HG03064 (cell line): ENCODE results near the gene MPV17.
"Not testable (repeated sequence)": the region's sequence is repeated elsewhere in the genome, so short reads cannot be mapped to it uniquely, and the experiment has no call there.

Experiments
- ATAC-seq: cut with Tn5 transposase; IDR thresholded peaks from one replicate; pipeline ENCODE4 v1.9.1; 2021; ENCODE audit warnings: low read depth; ENCODE audit not compliant: unreplicated experiment

The MPV17 gene

GRCh38 chr2:27323596-27324285 lies 844 bp upstream of the MPV17 start:
- ATAC-seq = no peak

GRCh38 chr2:27322301-27322765 lies 564 bp downstream of the MPV17 start:
- ATAC-seq = no peak

- ATAC-seq = no peak
These were observed 1.8 kb downstream of the MPV17 start for GRCh38 chr2:27320958-27321543.

- not testable (repeated sequence) for ATAC-seq
These were observed 3.1 kb downstream of the MPV17 start for GRCh38 chr2:27319839-27320238.

DNA sequence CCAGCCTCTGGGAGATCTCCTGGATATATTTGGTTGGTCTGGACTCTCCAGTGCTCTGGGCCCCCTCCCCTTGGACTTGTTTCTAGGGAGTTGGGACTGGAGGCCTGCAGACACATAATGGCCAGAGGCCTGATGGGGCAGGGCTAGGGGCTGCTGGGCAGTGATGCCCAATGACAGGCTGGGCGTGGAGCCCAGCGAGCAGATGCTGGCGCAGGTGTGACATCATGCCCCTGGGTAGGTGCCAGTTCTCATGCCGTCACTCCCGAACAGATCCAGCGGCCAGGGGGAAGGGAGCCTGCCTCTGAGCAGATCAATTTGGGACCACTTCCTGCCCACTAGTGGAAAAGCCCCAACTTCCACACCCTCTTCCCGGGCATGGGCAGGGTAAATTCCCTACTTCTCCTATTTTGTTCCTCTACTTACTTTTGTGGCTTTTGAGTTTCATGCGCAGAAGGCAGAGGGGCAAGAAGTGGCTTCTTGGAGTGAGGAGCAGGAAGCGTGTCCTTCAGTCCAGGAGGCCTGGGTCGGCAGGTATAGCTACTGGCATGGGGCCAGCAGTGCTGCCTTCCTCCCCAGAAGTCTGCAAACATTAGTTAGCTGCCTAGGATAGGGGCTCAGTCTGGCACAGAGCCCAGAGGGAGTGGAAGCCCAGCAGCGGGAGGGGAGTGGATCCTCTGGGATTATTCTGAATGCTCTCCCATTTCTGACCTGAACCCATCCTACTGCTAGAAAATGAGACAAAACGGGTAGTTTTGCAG lies 6.1 kb downstream of the MPV17 start:
- no peak for ATAC-seq

DNA sequence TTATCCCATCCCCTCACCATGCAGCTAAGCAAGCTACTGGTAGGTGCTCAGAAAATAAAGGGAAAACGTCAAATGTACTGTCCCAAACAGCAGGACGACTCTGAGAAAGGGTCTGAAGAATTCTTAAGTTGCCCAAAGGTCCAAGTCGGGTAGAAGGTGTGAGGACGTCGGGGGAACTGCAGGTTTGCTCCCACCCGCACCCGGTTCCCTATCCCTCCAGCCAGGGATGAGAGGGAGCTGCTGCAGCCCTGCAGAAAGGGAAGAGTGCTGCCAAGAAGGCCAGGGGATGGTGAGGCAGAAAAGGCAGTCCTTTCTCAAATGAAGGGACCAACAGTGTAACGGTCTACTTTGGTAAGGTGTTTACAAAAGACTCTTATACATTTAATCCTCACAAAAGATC lies 7.8 kb downstream of the MPV17 start:
- ATAC-seq = no peak

GRCh38 chr2:27314709-27315108 lies 8.2 kb downstream of the MPV17 start:
- no peak for ATAC-seq

GRCh38 chr2:27313882-27314645 lies 8.8 kb downstream of the MPV17 start:
- no peak for ATAC-seq

DNA sequence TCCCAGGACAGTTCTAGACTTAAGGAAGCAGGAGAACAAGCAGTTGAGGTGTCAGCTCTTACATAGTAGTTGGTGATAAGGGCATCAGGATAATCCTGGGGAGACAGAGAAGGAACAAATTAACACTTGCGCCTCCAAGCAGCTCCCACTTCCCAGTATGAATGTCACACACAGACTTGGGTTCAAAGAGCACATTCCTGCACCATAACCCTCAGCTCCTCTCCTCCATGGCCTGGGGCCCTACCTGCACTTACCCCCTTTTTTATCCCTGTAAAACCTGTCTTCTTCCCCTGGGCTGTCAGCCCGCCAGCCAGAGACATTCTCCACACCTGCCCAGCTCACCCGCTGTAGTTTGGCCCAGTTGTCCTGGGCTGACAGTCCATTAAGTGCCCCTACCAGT lies 10.7 kb downstream of the MPV17 start:
- ATAC-seq = no peak

DNA sequence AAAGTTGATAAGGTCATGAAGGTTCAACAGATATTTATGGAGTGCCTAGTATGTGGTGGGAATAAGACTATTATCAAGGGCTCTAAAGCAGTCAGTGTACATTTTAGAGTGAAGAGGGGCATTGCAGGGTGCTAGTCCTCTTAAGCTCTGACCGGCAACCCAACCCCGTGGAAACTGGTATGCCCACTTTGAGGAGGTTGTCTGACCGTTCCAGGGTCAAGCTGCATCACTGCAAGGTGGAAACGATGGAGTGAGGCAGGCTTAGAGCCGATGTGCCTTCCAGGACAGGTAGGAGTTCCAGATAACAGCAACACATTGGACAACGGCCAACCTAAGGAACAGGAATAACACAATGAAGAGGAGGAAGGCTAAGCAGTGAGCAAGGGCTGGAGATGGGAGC lies 13.2 kb downstream of the MPV17 start:
- no peak for ATAC-seq

DNA sequence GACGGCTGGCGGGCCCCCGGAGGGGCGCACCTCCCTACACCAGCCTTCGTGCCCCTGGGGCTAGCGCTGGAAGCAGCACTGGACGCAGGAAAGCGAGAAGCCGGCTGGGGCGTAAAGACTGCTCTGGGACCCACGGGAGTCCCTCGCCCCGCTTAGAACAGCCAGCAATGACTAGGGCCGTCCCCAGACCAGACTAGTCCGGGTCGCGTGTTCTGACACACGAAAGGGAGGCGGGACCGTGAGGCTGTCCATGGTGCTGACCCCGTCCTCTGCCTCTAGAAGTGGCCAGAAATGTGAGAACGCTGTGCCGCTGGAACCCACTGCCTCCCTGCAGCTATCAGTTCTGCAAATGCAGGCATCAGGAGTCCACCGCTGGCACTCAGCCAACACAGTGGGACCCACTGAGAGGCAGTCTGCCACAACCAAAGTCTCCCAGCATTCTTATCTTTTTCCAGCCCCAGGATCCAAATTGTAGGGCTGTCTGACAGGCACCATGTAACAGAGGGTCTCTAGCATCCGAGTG lies 14.5 kb downstream of the MPV17 start, which contains the start of gene UCN:
Gene UCN (minus strand): TSS at position 87 of the 523 bp plus-strand sequence. CDS start 550 bp downstream, outside the sequence.
- no peak for ATAC-seq

DNA sequence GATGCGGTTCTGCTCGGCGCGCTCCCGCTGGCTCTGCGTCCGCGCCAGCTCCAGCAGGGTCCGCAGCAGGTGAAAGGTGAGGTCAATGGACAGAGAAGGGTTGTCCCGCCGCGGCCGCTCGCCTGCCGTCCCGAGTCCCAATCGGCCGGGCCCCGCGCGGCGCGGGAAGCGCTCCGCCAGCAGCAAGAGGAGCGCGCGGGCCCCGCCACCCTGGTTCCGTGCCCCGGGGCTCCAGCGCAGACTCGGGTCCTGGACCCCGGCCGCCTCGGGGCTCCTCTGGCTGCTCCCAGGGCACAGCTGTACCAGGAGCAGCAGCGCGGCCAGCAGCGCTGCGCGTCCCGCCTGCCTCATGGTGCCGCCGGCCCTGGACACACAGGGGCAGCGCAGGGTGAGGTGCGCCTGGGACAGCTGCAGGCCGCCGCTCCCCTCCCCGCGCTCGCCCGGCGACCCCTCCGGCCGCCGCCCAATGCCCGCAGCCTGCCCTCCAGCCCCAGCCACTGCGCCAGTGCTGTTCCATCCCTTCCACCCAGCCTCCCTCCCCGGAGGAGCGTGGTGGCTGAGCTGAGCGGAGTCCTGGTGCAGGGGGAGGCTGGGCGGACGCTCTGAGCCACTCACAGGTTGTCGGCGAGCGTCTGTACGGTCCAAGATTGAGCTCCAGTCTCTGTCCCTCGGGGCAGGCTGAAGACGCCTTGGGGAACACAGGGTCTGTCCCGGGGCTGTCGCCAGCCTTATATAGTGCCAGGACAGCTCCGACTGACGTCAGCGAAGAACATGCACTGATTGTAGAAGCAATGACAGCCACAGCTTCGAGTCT lies 15.1 kb downstream of the MPV17 start:
- no peak for ATAC-seq

DNA sequence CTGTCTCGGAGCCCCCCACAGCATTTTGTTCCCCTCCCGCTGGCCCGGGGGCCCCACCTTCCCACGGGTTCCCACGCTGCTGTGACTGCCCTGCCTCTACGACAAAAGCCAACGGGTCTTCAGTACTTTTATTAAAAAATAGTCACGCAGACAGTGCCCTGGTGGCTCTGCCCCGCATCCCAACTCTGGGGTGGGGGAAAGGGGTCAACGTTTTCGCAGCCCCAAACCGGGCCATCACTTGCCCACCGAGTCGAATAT lies 15.7 kb downstream of the MPV17 start:
- ATAC-seq = no peak

DNA sequence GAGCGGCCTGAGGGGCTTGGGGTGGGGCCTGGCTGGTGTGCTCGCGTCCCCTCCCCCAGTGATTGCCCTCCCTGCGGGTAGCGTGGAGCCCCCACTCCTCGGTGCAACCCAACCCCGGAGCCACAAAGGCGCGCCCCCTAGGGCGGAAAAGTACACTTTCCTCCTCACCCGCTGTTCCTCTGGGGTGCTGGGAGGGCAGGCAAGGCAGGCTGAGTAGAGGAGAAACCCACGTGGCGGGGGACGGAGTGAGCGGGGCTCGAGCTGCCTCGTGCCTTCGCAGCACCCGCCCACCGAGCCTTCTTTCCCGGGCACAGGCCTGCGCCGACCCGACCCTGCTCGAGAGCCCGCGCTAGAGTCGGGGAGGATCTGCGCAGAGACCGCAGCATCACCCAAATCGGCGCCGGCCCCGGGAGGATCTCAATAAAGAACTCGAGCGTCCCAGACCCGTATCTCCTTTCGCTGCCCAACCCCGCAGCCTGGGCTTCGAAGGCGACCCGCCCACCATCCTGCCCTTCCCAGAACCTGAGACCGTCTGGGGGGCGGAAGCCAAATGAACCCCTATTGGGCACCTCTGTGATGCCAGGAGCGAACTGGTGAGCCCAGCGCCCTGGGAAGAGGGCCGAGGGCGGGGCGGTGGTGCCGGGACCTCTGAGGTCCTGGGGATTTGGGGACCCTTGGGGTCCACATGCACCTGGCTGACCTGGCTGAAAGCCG lies 16.2 kb downstream of the MPV17 start:
- no peak for ATAC-seq

DNA sequence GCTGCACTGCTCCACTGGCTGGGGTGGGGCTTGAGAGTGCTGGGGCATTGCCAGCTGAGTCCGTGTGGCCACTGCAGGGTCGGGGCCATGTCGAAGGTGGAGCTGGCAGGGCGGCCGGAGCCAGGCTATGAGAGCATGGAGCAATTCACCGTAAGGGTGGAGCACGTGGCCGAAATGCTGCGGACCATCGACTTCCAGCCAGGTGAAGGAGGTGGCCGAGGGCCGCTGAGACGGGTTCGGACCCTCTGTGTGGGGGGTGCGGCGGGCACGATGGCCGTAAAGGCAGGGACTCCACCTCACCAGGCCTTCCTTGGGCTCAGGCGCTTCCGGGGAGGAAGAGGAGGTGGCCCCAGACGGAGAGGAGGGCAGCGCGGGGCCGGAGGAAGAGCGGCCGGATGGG lies 16.8 kb downstream of the MPV17 start:
- ATAC-seq = no peak

DNA sequence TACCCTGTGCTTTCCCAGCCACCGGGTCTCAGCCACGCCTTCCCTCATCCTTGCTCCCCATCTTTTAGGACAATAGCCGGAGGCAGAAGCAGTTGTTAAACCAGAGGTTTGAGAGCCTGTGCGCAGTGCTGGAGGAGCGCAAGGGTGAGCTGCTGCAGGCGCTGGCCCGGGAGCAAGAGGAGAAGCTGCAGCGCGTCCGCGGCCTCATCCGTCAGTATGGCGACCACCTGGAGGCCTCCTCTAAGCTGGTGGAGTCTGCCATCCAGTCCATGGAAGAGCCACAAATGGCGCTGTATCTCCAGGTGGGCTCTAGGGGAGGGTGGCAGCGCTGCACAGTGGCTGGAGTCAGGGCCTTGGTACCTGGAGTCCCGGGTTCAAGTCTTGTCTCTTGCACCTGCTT lies 17.4 kb downstream of the MPV17 start:
- ATAC-seq = no peak

GRCh38 chr2:27304488-27305240 lies 18.2 kb downstream of the MPV17 start:
- no peak for ATAC-seq

DNA sequence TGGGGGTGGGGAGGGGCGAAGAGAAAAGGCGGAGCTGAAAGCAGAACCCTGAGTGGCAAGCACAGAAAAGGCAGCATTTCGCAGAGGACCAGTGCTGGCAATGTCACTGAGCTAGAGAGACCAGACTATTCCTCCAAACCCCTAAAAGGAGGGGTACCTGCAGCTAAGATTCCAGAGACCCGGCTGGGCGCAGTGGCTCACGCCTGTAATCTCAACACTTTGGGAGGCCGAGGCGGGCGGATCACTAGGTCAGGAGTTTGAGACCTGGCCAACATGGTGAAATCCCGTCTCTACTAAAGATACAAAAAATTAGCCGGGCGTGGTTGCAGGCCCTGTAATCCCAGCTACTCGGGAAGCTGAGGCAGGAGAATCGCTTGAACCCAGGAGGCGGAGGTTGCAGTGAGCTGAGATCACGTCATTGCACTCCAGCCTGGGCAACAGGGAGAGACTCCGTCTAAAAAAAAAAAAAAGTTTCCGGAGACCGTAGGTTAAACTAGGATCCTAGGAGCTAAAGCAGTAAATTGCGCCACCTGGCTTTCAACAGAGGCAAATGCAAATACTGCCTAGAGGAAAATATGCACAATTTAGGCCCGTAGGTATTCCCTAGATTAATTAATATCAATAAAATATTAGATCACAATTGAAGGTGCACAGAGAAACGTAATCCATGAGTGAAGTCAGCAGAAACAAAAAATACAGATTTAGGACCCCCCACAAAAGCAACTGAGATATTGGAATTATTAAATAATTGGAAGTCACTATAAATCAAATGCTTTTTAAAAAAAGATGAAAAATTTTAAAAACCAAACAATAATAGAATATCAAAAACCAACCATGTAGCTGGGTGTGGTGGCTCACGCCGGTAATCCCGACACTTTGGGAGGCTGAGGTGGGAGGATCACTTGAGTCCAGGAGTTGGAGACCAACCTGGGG lies 19.5 kb downstream of the MPV17 start:
- ATAC-seq = no peak
